Neural progenitor cell (in vitro differentiated cells): Measurements from ENCODE around the gene LRGUK.

Experiments used
- EZH2 ChIP-seq: fragments of 200-600 bp; sonication (generic); IDR thresholded peaks from 2 replicates; pipeline ENCODE4 v1.6.1; 2017; ENCODE audit warnings: antibody characterized with exemption, mild to moderate bottlenecking, moderate library complexity
- EZH2phosphoT487 ChIP-seq: fragments of 200-600 bp; sonication (generic); IDR thresholded peaks from 2 replicates; pipeline ENCODE4 v1.6.1; 2017; ENCODE audit warnings: antibody characterized with exemption
- TF ChIP-seq, protein P1 (sequence below): fragments of 200-600 bp; sonication (generic); IDR thresholded peaks from 2 replicates; pipeline ENCODE4 v1.5.1; 2017; ENCODE audit warnings: antibody characterized with exemption, mild to moderate bottlenecking

DNA sequence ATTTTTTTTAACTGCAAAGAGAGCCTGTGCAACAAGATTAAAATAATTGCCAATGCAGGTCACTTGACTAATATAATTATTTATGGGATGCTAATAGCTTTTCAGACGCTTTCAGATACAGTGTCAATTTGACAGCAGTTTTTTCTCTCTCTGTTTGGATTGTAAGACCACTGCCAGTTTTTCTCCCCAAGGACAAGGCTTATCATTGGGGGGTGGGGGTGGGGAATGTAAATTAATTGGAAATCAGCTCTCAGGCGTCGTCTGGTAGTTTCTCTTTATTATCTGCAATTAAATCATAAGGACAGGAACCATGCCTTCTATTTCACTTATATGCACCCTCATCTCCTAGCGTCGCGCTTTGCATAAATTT, 559 bp upstream of the LRGUK start:
- TF ChIP-seq, protein P1, sequence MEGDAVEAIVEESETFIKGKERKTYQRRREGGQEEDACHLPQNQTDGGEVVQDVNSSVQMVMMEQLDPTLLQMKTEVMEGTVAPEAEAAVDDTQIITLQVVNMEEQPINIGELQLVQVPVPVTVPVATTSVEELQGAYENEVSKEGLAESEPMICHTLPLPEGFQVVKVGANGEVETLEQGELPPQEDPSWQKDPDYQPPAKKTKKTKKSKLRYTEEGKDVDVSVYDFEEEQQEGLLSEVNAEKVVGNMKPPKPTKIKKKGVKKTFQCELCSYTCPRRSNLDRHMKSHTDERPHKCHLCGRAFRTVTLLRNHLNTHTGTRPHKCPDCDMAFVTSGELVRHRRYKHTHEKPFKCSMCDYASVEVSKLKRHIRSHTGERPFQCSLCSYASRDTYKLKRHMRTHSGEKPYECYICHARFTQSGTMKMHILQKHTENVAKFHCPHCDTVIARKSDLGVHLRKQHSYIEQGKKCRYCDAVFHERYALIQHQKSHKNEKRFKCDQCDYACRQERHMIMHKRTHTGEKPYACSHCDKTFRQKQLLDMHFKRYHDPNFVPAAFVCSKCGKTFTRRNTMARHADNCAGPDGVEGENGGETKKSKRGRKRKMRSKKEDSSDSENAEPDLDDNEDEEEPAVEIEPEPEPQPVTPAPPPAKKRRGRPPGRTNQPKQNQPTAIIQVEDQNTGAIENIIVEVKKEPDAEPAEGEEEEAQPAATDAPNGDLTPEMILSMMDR = no peak
- TF ChIP-seq EZH2 = no peak
- no peak for TF ChIP-seq EZH2phosphoT487
